ENCODE data around the gene GLIS1. TPM values are rescaled to one million over a fixed set of nuclear protein-coding genes. Genes with fewer than 3 reads are reported as not detected.

GLIS1 gene
- total and polyA plus RNA-seq, 2 experiments from 2014 or later = 0.13 to 1.3 TPM

DNA sequence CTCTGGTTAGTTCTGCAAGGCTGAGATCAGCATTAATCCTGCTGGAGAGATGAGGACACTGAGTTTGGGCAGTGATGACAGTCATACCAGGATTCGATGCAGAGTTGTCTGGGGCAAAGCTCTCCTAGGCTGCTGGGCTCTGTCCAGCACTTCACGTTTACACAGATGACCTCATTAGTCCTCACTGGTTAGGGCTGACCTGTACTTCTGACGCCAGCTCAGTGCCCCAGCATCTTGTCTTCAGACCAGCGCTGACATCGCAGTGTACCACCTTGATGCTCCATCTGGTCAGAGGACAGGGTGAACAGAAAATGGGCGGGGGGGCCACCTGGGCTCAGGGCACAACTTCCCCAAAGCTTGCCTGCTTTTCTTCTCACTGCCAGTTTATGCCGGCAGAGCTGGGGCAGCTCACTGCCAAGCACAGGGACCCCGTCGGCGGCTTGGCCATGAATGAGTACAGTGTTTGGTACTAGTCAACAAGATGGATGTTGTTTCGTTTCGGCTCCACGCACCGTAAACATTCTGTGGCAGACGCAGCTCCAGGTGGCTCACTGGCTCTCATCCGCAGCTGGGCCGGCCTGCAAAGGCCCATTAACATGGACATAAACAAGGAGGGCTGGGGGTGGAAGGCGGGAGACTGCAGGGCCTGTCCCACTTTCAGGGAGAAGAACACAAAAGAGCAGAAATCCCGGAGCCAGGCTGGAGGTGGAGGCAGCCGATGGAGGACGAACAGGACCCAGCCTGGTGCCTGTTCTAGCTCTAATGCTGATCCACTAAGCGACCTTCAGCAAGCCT is 118.7 kb downstream of the GLIS1 start:
- H3K9me3 ChIP-seq (ENCODE audit: low read depth) = no peaks in the 10 kb centered on the region
- H3K4me1 ChIP-seq (ENCODE audit: insufficient read depth) = no peaks in the 10 kb centered on the region
- TF ChIP-seq EZH2 (IDR thresholded peaks at IDR 0.05; ENCODE audit: borderline replicate concordance) = no peak
- no peak for TF ChIP-seq CTCF (IDR thresholded peaks at IDR 0.05; ENCODE audit: poor library complexity)
- no peak for TF ChIP-seq EZH2phosphoT487 (IDR thresholded peaks at IDR 0.05; ENCODE audit: low read depth, severe bottlenecking, unreplicated experiment)
- no peaks in the 10 kb centered on the region for H3K79me2 ChIP-seq
- no peak for DNase-seq (ENCODE audit: low spot score)
- no peak overlapping the region for H3K4me2 ChIP-seq
- H3K4me3 ChIP-seq = no peak overlapping the region
- no peaks in the 10 kb centered on the region for H3K27me3 ChIP-seq
- no peaks in the 10 kb centered on the region for H4K20me1 ChIP-seq (ENCODE audit: insufficient read depth, poor library complexity, severe bottlenecking)
- no peaks in the 10 kb centered on the region for H3K9me2 ChIP-seq (replicated peaks; ENCODE audit: insufficient read depth)
- H3K27ac ChIP-seq = no peak overlapping the region
- no peaks in the 10 kb centered on the region for H3K36me3 ChIP-seq (replicated peaks; ENCODE audit: insufficient read depth, low read depth)
- no peak overlapping the region for H2AFZ ChIP-seq
- WGBS (ENCODE audit: low lambda C conversion rate, missing lambda C conversion rate) = 76% methylated on average over 22 of the region's 22 CpGs

GRCh38 chr1:53619367-53620060 is 119.5 kb downstream of the GLIS1 start:
- TF ChIP-seq CTCF (IDR thresholded peaks at IDR 0.05; ENCODE audit: poor library complexity) = no peak
- no peak for TF ChIP-seq EZH2phosphoT487 (IDR thresholded peaks at IDR 0.05; ENCODE audit: low read depth, severe bottlenecking, unreplicated experiment)
- TF ChIP-seq EZH2 (IDR thresholded peaks at IDR 0.05; ENCODE audit: borderline replicate concordance) = no peak
- no peak overlapping the region for H3K4me2 ChIP-seq
- no peaks in the 10 kb centered on the region for H3K4me1 ChIP-seq (ENCODE audit: insufficient read depth)
- H4K20me1 ChIP-seq (ENCODE audit: insufficient read depth, poor library complexity, severe bottlenecking) = no peaks in the 10 kb centered on the region
- H2AFZ ChIP-seq = no peak overlapping the region
- H3K27me3 ChIP-seq = no peaks in the 10 kb centered on the region
- H3K4me3 ChIP-seq = no peak overlapping the region
- H3K9me2 ChIP-seq (replicated peaks; ENCODE audit: insufficient read depth) = no peaks in the 10 kb centered on the region
- WGBS (ENCODE audit: low lambda C conversion rate, missing lambda C conversion rate) = 95% methylated on average over 7 of the region's 7 CpGs
- H3K79me2 ChIP-seq = no peaks in the 10 kb centered on the region
- H3K27ac ChIP-seq = no peak overlapping the region
- DNase-seq (ENCODE audit: low spot score) = no peak
- no peaks in the 10 kb centered on the region for H3K36me3 ChIP-seq (replicated peaks; ENCODE audit: insufficient read depth, low read depth)
- H3K9me3 ChIP-seq (ENCODE audit: low read depth) = no peaks in the 10 kb centered on the region

DNA sequence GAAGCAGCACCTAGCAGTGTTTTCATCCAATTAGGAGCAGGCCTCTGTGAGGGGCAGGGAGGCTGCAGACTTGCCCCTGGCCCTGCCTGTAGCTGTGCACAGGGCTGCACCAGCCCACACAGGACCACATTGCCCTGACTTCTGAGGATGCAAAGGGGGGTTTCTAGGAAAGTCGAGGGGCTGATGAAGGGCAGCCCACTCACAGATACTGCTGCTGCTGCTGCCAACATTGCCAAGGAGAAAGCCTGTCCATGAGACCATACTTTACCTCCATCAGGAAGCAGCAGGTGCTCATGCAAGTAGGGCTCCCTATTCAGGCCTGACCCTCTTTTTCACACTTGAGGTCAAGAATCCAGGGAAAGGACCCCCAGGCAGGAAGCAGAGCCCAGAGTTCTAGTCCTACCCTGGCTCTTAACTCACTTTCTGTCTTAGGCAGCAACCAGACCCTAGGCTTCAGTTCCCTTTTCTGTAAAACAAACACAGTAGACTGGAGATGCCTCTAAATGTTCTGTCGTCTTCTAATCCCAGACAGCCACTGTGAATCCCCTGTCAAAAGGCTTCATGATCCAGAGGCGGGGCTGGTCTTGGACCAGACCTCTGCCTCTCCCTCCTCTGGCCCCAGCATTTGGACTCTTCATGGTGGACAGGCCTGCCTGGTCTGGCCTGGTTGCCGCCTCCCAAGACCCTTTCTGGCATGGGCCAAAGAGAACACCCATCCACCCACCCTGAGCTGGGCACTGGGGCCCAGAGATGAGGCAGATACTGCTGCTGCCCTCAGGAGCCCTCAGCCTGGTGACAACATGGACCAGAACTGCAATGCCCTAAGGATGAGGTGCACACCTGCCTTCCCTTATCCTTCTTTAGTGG is 120.2 kb downstream of the GLIS1 start:
- H3K27me3 ChIP-seq = no peaks in the 10 kb centered on the region
- no peak overlapping the region for H3K4me2 ChIP-seq
- H3K4me3 ChIP-seq = no peak overlapping the region
- no peak overlapping the region for H3K27ac ChIP-seq
- no peaks in the 10 kb centered on the region for H3K9me2 ChIP-seq (replicated peaks; ENCODE audit: insufficient read depth)
- H3K79me2 ChIP-seq = no peaks in the 10 kb centered on the region
- no peaks in the 10 kb centered on the region for H4K20me1 ChIP-seq (ENCODE audit: insufficient read depth, poor library complexity, severe bottlenecking)
- no peaks in the 10 kb centered on the region for H3K9me3 ChIP-seq (ENCODE audit: low read depth)
- WGBS (ENCODE audit: low lambda C conversion rate, missing lambda C conversion rate) = 67% methylated on average over 4 of the region's 4 CpGs
- H2AFZ ChIP-seq = no peak overlapping the region
- H3K4me1 ChIP-seq (ENCODE audit: insufficient read depth) = no peaks in the 10 kb centered on the region
- TF ChIP-seq EZH2 (IDR thresholded peaks at IDR 0.05; ENCODE audit: borderline replicate concordance) (no peak), CTCF (IDR thresholded peaks at IDR 0.05; ENCODE audit: poor library complexity) (no peak), EZH2phosphoT487 (IDR thresholded peaks at IDR 0.05; ENCODE audit: low read depth, severe bottlenecking, unreplicated experiment) (no peak)
- DNase-seq (ENCODE audit: low spot score) = no peak
- no peaks in the 10 kb centered on the region for H3K36me3 ChIP-seq (replicated peaks; ENCODE audit: insufficient read depth, low read depth)
